Skin of body (tissue), 2 donors: ENCODE results near the gene PHPT1. TPM values are rescaled to one million over a fixed set of nuclear protein-coding genes. Genes with fewer than 3 reads are reported as not detected.
"Not testable (repeated sequence)": the region's sequence is repeated elsewhere in the genome, so short reads cannot be mapped to it uniquely, and the experiment has no call there.

Source experiments
- DNase-seq: peaks from one replicate; lab custom pipeline; 2025; lab: John Stamatoyannopoulos, UW
- total RNA-seq: library from RNA; depleted of rRNA; stranded (reverse); fragments of >200 nt; gene quantifications from one replicate; pipeline ENCODE4 v1.2.3, GENCODE V29; 2014

Gene PHPT1
- total RNA-seq, 1 donor from 2014 or later: 70.4 TPM

GRCh38 chr9:136858844-136859757 lies 9.9 kb downstream of the PHPT1 start:
- no peak for DNase-seq

GRCh38 chr9:136860529-136860928 lies 11.3 kb downstream of the PHPT1 start:
- no peak for DNase-seq

GRCh38 chr9:136860933-136861873 lies 12.0 kb downstream of the PHPT1 start:
- DNase-seq: no peak

- no peak for DNase-seq
These were observed 12.8 kb downstream of the PHPT1 start for GRCh38 chr9:136861874-136862457.

GRCh38 chr9:136862849-136863622 lies 13.8 kb downstream of the PHPT1 start:
- no peak for DNase-seq

- no peak for DNase-seq
These were observed 14.5 kb downstream of the PHPT1 start for GRCh38 chr9:136863623-136864273.

GRCh38 chr9:136865041-136865767 lies 16.0 kb downstream of the PHPT1 start:
- no peak for DNase-seq

GRCh38 chr9:136865768-136866103 lies 16.5 kb downstream of the PHPT1 start:
- no peak for DNase-seq

GRCh38 chr9:136866898-136867421 lies 17.8 kb downstream of the PHPT1 start:
- DNase-seq: not testable (repeated sequence)

- no peak for DNase-seq
These were observed 18.3 kb downstream of the PHPT1 start for GRCh38 chr9:136867480-136867879.

GRCh38 chr9:136867917-136868316 lies 18.7 kb downstream of the PHPT1 start:
- no peak for DNase-seq

GRCh38 chr9:136868644-136869043 lies 19.4 kb downstream of the PHPT1 start:
- no peak for DNase-seq

GRCh38 chr9:136869611-136870010 lies 20.4 kb downstream of the PHPT1 start:
- not testable (repeated sequence) for DNase-seq

GRCh38 chr9:136875155-136875554 lies 25.9 kb downstream of the PHPT1 start:
- no peak for DNase-seq

- no peak for DNase-seq
These were observed 27.3 kb downstream of the PHPT1 start for GRCh38 chr9:136876476-136876875.

GRCh38 chr9:136880651-136881050 lies 31.4 kb downstream of the PHPT1 start:
- no peak for DNase-seq

- no peak for DNase-seq
These were observed 32.5 kb downstream of the PHPT1 start for GRCh38 chr9:136881691-136882108.

- no peak for DNase-seq
These were observed 33.1 kb downstream of the PHPT1 start for GRCh38 chr9:136882109-136882946.

- not testable (repeated sequence) for DNase-seq
These were observed 33.7 kb downstream of the PHPT1 start for GRCh38 chr9:136882947-136883283.
